ENCODE measurements around the gene AQP2. TPM values are rescaled to one million over a fixed set of nuclear protein-coding genes. Genes with fewer than 3 reads are reported as not detected.

Gene AQP2
- total RNA-seq, 1 donor from 2014 or later: not detected

DNA sequence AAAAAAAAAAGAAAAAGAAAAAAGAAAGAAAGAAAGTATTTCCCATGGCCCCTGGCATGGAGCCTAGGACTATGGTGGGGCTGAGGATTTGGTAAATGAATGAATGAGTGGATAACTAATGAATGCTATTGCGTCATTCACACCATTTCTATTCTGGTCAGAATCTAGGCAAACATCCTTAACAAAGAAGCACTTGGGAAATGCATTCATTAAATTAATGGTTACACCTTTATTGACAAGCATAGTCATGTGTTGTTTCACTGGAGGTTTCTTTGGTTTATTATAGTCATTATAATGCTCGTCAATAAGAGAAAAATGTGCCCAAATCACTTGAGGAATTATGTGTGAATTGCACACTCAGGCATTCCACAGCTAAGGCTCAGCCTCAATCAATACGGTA lies 13.6 kb upstream of the AQP2 start:
- intact Hi-C loops (cut with micrococcal nuclease): no loop called here
- ATAC-seq (no peak), DNase-seq (no peak)

DNA sequence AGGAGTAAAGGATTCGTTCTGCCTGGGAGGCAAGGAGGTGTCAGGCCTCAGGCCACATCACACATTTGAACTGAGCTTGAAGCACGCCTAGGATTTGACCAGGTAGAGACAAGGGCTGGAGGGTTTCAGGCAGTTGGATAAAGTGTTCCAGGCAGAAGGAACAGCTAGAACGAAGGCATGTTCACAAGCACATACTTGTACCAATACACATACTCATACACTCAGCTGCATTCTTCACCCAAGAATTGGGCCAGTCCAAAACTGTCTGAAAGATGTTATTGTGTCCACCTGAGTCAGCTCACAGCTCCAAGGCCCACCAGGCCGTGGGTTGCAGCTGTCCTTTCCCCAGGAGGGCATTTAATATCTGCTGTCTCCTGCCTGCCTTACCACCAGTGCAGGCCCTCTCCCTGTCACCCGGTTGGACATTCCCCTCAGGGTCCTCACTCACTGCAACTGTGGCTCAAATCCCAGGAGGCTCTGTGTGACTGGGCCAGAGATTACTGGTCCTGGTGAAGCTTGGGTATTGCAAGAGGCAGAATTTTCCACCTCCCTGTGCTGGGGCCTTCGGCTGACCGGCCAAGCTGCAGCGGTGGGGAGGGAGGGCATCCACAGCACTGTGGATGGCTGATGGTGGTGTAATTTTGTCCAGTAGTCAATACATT lies 12.8 kb upstream of the AQP2 start:
- DNase-seq (no peak), ATAC-seq (no peak)
- intact Hi-C loops (cut with micrococcal nuclease): no loop called here

DNA sequence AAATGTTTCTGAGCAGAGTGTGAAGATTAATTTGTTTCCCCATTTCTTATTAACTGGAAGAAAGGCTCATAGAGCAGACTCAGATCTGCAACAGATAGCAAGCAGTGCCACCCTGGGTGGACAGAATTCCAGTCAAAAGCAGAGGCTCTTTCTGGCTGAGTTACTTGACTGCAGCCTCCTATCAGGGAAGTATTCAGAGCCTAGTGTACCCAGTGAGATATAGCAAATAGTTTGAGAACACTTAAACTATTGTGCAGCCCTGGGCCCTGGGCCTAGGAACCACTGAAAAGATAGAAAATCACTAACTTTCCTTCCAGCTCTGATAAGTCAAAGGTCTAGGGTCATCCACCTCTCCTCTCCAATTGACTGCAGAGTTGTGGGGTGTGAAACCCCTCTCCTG lies 11.2 kb upstream of the AQP2 start:
- intact Hi-C loops (cut with micrococcal nuclease): no loop called here
- no peak for DNase-seq
- no peak for ATAC-seq

DNA sequence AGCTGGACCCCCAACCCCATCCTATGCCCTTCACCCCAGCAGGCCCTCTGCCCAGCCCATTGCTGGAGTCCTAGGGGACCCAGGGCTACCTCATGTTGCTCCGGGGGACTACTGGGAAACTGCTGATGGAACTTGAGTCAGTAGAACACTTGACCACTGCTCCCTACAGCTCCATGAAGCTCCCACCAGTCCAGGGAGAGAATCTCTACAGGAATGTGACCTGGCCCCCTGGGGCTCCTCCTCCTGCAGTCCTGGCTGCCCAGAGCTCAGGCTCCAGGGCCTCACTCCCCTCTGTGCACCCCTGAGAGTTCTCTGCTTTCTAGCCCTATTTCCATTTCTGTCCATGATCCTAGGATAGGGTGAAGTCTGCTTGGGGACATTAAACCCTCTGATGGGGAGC lies 10.8 kb upstream of the AQP2 start:
- intact Hi-C loops (cut with micrococcal nuclease): no loop called here
- no peak for ATAC-seq
- DNase-seq: no peak

DNA sequence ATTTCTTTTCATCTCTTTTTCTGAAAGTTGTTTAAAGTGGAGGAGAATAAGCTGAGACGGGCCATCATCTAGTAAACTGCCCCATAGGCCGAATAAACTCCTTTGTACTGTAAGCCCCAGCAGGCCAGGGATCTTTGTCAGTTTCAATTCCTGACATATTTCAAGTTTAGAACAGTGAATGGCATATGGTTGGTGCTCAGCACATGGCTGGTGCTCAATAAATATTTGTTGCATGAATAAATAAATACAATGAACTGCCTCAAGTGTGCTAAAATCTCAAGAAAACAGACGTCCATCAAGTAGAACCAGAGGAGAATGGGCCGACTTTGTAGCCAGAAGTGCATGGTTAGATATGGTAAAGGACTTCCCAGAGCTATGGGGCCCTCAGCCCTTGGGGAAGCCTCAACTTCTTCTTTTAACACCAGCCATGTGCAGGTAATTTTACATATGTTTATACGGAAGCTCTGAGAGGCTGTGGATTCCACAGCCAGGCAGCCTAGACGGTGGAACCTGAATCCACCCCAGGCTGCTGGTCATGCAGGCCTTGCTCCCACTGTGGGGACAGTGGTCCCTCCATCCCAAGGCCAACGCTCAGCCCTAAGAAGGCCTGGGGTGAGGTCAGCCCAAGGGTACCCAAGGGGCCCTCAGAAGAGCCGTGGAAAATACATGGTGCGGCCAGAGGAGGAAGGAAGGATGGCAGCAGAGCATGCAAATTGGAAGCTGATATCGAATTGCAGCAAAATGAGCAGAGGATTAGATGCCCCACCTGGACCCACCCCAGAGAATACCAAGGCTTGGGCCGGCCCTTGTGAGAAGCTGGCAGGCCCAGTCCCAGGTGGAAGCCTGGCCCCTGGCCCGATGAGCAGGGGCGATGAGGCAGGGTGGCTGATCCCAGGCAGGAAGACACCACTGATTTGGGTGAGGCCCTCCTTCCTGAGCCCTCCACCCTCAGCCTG lies 8.7 kb upstream of the AQP2 start:
- intact Hi-C loops (cut with micrococcal nuclease): no loop called here
- ATAC-seq (no peak), DNase-seq (no peak)

DNA sequence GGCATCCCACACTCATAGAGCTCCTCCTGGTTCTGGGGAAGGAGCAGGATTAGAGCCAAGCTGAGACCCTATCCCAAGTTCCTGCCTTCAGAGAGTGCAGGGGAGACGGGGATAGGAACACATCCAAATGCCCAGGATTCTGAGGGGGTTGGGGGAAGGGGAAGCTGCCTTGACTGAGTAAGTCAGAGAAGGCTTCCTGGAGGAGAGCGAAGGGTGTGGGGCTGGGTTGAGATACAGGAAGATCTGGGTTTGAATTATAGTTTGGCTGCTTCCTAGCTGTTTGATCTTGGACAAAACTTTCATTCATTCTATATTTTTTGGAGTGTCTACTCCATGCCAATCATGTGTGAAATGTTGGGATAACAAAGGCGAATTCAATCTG lies 8.0 kb upstream of the AQP2 start:
- ATAC-seq (no peak), DNase-seq (no peak)
- intact Hi-C loops (cut with micrococcal nuclease): no loop called here

DNA sequence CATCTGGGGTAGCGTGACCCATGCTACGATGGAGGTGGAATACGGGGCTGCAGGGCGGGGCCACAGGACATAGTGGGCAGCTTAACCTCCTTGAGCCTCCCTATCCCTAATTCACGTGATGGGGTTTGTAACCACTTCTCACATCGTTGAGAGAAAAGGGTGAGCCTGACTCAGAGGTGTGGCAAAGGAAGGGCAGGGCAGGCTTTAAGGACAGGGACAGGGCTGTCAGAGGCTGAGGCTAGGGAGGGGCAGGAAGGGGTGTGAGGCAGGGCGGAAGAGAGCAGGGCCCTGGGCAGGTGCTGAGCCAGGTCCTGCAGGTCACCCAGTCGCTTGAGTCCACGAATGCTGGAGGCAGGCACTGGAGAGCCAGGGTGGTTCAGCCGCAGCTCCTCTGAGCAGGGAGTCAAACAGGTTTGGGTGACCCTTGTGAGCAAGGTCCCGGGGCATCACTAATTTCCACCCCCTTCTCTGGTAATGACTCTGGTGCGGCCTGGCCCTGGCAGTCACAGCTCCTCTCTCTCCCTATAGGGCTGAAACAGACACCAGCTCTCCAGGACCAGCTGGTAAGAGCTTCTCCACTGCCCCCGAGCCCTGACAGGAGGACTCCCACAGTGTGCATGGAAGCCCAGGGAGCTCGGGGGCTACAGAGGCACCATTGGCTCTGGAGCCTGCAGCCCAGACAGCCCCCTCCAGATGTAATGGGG lies 7.5 kb upstream of the AQP2 start:
- intact Hi-C loops (cut with micrococcal nuclease): no loop called here
- no peak for ATAC-seq

DNA sequence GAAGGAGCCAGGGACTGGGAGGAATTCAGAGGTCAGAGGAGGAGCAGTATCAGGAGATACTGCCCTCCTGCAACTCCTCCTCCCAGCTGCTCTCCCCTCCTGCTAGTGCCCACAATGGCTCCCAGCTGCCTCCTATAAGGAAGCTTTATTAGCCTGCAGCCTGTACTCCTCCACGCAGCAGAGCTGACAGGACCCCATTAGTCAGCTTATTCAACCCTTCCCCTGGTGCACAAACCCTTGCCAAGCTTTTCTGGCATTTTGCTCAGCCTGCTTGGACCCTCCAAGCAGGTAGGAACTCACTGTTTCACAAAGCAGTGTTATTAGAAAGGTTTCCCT lies 6.9 kb upstream of the AQP2 start:
- no peak for DNase-seq
- intact Hi-C loops (cut with micrococcal nuclease): no loop called here
- ATAC-seq: no peak

More for the DNA sequence above, 7.5 kb upstream of the AQP2 start:
- no peak for DNase-seq

DNA sequence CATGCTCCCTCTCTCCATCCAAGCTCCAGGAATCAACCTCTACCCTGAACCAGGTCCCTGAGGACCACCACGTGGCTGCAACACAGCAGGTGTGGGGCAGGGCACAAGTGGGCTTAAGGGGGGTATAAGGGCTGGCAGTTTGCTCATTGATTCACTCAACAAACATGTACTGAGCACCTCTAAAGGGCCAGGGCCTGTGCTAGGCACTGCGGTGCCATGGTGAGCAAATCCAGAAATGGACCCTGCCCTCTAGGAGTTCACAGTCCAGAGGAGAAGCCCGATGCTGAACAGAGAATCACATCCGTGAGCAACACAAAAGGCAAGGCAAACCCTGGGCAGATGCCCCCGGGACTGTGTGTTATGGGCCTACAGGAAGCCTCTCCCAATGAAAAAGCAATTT lies 6.5 kb upstream of the AQP2 start:
- DNase-seq: no peak
- ATAC-seq: no peak
- intact Hi-C loops (cut with micrococcal nuclease): no loop called here

DNA sequence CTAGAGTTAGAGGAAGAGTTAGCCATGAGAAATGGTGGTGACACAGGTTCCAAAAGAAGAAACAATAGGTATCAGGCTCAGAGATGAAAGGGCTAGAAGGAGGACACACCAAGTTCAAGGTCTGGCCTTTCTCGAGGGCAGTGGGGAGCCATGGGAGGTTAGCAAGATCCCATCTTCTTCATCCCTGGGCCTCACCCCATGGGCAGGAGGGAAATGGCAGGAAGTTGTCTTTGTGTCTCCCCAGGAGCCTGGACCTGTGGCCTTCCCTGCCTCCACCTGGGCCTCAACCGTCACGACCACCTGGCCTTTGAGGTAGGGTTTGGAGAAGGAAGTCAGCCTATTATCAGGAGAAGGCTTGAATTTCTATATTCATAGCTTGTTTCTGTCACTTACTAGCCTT lies 5.8 kb upstream of the AQP2 start:
- intact Hi-C loops (cut with micrococcal nuclease): no loop called here
- no peak for DNase-seq

DNA sequence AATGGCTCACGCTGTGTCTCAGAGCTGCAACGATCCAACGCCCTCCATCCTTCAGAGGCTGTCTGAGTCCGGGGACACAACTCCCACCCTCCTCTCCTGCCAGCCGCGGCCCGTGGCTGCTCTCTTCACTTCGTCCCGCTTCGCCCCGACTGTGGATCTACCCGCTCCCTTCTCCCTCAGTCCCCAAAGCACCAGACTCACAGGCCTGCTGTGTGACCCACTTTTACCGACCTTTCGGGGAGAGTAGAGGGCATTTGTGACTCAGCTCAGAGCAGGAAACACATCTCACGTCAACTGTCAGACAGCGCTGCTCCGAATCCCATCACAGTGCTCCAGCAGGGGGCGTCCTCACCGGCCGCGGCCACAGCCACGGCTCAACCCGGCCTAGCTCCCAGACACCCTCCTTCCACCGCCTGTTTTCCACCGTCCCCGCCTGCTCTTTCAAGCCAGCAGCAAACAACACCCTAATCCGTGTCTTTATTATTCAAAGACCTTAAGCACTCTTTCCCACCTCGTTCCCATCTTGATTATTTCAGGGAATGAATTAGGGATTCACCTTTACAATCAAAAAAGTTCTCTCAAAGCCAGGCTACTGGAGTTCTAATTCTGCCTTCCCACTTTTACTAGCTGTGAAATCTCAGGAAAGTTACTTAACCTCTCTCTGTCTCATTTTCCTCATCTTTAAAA lies 5.0 kb upstream of the AQP2 start:
- ATAC-seq: peak; percentile 98
- intact Hi-C loops (cut with micrococcal nuclease): no loop called here
- DNase-seq: peak; percentile 91

More for the DNA sequence above, 5.8 kb upstream of the AQP2 start:
- no peak for ATAC-seq

DNA sequence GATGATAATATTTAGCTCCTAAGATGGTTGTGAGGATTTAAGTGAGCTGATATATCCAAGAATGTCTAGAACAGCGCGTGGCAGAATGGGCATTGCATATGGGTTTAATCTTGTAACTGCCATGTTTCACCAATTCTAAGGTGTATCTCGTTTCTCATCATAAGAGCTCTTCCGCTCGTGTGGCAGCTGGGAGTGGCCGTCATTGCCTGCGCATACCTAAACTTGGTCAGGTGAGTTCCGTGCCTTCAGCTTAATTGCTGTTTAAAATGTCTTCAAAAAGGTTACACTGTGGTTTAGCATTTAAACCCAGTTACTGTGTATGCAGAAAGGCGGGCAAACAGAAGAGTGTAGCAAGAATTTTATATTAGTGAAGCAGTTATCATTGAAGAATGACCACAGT lies 4.5 kb upstream of the AQP2 start:
- ATAC-seq: no peak
- DNase-seq: no peak
- intact Hi-C loops (cut with micrococcal nuclease): no loop called here

DNA sequence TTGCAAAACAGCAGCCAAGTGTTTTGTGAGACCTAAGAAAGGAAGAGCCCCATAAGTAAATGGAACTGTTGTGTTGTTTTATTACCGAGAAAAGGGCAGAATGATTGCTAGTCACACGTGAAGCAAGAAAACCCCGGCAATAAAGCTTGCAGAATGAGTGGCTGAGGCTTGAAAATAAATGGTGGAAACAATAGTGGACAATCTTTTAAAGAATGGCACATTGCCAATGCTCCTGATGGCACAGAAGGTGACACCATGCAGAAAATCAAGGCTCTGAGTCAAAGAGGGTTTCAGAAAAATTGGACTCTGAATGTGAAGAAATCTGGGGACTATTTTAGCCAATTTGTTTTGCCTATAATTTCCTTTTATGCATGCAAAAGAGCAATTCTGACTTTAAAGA lies 4.0 kb upstream of the AQP2 start:
- intact Hi-C loops (cut with micrococcal nuclease): no loop called here
- DNase-seq (no peak), ATAC-seq (no peak)

DNA sequence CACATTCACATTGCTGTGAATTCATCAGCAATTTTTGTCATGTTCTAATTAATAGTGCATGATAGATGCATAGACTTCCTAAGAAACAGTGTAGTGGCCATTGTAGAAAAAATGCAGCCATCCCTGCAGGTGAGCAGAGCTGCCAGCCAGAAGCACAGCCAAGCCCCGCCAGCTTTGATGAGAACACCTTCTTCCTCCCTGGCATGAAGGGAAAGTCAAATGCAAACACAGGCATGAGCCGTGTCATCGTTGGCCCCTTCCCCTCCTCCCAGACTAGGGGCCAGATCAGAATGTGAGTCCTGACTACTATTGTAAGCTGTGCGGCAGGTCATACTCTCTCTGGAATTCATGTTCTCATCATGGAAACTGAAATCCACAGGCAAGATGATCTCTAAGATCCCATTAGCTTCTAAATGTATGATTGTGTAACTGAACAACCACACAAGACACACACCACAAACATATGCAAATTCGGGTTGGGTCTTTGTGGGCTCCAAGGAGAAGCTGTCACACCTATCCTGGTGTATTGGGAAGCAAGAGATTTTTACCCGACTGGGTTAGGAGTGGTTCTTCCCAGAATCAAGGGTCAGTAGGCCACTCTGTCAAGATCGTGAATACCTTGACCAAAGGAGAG lies 2.8 kb upstream of the AQP2 start:
- intact Hi-C loops (cut with micrococcal nuclease): no loop called here

DNA sequence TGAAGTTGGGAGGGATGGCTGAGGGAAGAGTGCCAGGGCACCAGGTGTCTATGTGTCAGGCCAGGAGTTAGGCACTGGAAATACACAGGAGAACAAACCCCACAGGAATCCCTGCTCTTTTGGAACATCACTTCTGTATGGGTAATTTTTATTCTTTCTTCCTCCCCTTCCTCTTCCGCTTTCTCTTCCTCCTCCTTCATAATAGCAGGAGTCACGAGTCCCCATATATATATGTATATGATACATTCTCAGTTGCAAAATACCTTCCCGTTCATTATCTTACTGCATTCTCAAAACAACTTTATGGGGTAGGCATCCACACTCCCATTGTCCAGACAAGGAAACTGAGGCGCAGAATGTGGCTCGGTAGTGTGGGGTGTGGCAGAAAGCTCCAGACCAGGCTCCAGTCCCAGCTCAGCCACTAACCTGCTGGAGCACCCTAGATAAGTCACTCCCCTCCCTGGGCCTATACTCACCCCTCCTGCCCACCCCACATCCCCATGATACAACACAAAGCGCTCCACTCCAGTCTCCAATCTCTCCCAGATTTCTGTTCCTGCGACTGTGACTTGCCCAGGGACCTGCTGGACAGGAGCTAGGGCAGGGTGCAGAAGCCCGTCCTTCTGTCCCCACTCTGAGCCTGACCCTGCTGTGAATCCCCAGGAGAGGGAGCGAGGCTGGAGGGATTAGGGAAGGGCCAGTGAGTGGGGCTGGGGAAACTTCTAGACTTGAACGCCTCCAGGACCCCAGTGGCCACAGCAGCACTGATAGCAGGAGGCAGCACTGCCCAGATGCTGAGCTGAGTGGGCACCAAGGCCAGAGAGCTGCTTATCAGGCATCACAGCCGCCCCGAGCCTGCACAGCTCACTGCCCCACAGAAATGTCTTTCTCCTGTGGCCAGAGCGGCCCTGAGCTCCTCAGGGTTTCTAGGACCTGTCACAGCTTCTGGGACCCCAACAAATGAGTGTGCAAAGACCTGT lies 1.4 kb upstream of the AQP2 start:
- DNase-seq (no peak), ATAC-seq (no peak)
- intact Hi-C loops (cut with micrococcal nuclease): no loop called here

More for the DNA sequence above, 2.8 kb upstream of the AQP2 start:
- no peak for ATAC-seq
- no peak for DNase-seq

DNA sequence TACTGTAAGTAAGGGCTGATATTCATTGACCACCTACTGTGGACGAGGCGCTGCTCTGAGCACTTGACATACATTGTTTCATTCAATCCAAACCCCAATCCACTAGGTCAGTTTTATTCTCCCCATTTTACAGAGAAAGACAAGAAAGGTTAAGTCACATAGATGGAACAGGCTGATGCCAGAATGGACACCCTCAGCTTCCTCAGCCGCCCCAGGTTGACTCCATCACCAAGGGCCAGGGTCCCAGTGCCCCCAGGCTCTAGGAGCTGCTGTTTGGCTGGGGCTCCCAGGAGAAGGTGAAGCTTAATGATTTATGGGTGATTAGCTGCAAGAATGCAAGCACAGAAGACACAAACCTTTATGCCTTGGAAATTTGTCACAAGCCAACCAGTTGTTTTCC lies 671 bp upstream of the AQP2 start:
- ATAC-seq: no peak
- no peak for DNase-seq
- intact Hi-C loops (cut with micrococcal nuclease): no loop called here

DNA sequence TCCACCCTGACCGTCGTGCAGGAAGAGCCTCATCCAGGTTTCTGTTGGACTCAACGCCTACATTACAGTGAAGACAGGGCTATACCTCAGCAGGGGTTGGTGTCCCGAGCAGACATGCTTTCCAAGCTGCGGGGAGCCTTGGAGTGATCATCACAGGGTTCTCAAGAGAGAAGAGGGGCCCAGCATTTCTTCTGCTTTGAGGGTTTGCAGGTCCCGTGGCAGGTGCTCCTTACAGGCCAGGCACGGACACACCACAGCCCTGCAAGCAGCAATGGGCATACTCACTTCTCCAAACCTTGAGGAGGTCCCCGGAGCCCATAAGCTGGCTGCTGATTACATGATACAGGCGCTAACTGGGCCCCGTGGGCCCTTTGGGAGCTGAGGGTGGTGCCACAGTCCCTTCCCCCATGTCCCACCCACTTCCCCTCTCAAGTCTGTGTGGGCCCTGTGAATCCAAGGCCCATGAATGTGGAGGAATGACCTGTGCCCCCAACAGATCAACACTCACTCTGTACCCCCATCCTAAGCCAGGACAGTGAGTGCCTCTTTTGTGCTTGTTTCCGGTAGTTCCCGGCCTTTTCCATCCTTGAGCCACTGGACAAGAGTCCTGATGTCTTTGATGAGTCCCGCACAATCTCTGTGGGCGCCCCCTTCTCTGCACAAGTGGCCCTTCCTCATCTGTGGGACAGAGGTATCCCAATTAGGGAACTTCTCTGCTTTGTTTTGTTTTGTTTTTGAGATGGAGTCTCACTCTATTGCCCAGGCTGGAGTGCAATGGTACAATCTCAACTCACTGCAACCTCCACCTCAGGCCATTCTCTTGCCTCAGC lies 1.1 kb downstream of the AQP2 start:
- intact Hi-C loops (cut with micrococcal nuclease): no loop called here
- ATAC-seq (no peak), DNase-seq (no peak)

Measured in left ventricle myocardium superior (tissue), 1 donor.